ENCODE results near the gene UBL4A.

UBL4A gene

DNA sequence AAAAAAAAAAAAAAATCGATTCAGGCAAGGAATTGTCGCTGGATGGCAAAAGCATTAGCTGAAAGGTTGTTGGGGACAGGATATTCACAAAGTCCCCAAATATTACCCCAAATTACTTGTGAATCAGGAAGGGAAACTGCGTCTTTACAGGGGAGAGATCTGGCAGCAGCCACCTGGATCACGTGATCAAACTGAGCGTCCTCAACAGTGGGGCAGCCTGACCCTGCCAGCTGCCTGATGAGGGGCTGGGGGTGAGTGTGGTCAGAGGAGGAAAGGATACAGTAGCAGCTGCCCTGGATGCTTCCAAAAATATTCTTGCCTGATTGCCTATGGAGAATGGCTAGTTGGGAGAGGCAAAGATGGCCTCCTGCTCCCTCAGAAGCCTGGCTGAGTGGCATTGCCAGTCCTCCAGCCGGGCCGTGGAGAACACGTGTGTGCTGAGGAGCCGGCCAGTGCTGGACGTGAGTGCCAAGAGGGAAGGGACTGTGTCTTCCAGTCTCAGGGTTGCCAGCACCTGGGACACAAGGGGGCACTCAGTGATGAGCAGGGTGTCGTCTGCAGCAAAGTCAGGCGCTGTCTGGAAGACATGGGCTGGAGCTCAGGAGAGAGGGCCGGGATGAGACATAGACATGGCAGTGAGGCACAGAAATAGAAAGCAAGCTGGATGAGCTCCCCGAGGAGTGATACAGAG is 4.4 kb downstream of the UBL4A start:
- DNase-seq: no peak

DNA sequence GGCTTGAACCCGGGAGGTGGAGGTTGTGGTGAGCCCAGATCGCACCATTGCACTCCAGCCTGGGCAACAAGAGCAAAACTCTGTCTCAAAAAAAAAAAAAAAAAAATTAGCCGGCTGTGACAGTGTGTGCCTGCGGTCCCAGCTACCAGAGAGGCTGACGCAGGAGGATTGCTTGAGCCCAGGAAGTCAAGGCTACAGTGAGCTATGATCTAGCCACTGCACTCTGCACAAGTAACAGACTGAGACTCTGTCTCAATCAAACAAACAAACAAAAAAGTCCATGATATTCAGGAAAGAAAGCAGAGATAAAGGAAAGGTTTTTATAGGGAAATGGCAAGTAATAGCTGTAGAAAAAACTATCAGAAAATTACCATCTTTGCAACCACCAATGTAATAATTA is 5.2 kb downstream of the UBL4A start:
- no peak for DNase-seq

DNA sequence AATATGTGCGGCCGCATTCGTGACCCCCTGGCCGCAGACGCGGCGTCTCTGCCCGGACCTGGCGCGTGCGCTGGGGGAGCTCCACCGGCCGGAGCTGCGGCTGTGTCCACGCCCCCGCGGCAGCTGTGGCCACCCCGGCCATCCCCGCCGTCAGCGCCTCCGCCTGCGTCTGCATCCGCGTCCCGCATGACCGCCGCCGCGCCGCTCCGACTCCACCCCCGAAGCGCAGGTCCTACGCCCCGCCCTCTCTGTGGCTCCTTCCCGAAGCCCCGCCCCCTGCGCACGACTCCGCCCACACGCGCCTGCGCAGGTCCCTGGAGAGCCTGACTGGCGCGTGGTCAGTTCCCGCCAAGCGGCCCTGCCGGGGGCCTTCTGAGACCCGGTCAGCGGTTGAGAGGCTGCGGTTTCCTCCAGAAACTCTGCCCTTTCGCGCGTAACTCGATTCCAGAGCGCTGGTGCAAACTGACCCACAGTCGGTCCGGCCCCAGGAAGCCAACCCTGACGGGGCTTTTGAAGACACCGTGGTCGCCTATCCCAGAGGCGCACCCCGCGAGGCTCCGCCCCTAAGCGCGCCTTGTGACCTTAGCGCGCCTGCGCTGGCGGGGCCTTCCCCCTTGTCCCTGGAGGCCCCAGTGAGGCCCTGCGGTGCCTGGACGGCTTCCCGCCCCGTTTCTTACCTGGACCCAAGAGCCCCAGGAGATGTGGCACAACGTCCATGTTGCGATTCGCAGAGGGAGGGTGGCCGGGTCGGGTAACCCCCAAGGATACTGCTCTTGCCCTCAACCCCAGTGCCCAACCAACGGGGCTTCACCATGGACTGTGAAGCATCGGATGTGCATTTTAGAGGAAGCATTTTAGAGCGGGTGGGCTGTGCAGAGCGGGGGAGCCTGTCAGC is 7.4 kb downstream of the UBL4A start, which contains the start of gene LAGE3:
Gene LAGE3, minus strand, starts transcription at position 554 of the 895 bp plus-strand sequence. Its CDS starts 366 bp downstream, at position 188.
- DNase-seq: peak; percentile 92 to 95

DNA sequence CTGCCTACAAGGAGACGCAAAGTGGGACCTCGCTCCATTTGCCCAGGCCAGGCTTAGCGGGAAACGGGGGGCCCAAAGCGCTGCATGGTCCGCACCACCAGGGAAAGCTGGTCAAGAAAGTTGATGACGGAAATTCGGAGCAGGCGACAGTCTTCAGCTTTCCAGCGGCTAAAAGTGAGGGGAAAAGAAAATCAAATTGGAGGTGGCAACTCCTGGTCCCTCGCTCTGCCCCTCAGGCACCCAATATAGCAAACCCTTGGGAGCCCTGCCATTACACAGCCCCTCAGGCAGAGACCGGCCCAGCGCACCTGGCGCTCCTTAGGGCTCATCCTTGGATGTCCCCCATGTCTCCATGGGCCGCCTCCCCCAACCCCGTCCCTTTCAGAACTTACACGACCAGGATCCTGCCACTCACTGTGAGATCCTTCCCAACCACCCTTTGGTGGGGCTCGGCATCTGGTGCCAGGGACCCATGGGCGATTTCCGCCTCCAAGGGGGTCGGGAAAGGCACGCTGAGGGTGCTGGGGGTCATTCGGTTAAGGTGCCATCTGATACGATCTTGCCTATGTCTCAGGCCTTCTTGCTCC is 8.4 kb downstream of the UBL4A start:
- DNase-seq: no peak

DNA sequence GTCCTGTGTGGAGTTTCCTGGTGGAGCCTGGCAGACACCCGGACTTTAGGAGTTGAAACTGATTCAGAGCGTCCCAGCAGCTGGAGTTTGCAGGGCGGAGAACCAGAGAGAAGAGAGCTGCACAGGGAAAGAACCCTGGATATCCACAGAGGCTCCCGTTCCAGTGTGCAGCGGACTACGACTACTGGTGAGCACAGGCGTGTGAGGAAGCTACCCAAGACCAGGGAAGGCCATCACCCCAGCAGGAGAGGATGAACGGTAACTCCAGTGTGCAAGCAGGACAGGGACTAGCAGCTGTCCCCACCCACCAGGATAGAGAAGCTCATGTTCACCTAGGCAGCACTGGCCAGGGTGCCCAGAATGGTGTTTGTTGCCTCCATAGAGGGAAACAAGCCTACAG is 9.6 kb downstream of the UBL4A start:
- no peak for DNase-seq

DNA sequence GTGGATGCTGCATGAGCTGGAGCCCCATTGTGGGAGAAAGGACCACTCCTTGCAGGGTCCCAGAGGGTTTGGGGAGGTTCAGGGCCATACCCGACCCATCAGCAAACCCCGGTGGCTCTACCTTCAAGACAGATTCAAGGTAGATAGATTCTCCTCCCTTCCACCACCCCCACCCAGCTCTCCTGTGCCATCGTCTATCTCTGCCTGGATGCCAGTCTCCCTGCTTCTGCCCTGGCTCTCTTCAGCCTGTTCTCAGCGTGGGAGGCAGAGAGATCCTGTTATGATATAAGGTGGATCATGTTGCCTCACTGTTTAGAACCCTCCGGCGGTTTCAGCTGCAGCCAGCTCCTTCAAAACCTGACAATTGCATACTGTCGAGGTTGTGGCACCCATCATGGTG is 12.7 kb downstream of the UBL4A start:
- no peak for DNase-seq

DNA sequence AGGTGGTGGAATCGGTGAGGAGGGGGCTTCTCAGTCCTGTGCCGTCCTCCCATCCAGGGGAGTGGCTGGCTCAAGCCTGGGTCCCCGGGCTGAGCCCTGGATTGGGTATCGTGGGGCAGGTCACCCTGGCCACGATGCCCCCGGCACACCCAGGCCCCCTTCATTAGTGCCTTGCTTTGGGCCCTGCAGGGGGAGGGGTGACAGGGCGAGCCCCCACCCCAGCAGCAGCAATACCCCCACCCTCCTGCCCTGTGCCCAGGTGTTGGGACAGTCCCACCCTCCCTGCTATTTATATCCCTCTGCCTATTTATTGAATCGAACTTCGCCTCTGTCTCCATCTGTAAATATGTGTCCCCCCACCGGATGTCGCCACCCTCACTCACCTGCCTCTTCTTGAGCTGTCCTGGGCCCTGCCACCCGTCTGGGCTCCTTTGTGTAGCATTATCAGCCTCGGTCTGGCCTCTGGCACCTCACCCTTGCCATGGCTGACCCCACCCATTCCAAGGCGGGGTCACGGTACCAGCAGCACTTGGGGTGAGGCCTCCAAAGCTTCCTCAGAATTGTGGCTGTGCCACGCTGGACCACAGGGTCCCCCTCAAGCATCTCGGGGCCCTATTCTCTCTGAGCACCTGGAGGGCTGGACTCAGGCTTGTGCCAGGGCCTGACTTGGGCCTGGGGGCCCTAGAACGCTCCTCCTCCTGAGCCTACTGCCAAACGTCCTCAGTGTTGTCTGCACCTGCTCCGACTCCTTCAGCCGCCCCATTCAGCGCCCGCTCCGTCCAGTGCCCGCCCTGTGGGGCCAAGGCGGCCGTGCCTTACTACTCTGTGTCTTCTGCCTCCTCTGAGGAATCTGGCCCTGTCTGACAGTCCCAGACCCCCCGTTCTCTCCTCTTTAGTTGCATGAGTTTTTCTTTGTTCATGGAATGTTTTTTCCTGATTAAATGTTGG is 13.5 kb downstream of the UBL4A start:
- no peak for DNase-seq

DNA sequence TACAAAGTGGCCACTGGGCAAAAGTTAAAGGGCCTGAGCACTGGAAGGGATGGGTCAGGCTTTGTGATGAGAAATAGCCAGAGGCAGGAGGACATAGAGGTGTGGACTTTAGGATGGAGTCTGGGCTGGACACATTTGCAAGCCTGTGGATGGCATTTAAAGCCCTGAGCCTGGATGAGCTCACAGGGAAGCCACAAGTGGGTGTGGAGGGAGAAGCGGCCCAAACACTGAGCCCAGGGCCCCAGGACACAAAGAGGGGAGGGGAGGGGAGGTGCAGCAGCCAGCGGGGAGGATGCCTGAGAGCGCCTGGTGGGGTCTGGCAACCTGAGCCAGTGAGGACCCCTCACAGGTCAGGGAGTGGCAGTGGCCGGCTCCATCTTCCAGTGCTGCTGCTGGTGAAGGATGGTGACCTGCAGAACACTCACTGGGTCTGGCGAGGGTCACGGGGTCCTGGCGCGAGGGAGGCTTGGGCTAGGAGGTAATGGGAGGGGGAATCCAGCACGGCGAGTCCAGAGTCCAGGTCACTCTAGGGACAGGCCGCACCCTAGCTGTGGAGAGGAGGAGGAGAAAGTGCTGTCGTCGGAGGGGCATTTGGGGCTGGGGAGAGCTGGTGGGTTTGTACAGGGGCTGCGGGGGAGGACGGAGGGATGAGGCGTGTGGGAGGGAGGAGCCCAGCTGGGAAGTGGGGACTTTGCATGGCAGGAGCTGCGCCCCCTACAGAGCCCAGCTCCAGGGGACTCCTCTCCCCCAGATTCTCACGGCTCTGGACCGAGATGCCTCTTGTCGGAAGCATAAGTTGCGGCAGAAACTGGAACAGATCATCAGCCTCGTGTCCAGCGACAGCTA is 14.4 kb downstream of the UBL4A start:
- no peak for DNase-seq

DNA sequence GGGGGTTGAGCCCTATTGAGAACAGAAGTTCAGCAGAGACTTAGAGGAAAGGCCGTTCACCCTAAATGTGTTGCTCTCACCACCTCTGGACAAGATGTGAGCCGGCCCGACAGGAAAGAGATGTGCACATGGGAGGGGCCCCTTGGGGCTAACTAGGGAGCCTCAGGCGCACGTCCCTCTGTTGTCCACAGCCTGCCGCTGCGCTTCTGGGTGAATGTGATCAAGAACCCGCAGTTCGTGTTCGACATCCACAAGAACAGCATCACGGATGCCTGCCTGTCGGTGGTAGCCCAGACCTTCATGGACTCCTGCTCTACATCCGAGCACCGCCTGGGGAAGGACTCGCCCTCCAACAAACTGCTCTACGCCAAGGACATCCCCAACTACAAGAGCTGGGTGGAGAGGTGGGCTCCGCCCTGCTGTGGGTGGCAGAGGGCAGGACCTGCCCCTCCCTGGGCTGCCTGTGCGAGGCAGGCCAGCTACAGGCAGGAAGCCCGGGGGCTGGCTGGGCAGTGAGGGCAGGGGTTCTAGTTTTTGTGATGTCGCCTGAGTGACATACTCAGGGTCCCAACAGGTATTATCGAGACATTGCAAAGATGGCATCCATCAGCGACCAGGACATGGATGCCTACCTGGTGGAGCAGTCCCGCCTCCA is 15.4 kb downstream of the UBL4A start:
- no peak for DNase-seq

DNA sequence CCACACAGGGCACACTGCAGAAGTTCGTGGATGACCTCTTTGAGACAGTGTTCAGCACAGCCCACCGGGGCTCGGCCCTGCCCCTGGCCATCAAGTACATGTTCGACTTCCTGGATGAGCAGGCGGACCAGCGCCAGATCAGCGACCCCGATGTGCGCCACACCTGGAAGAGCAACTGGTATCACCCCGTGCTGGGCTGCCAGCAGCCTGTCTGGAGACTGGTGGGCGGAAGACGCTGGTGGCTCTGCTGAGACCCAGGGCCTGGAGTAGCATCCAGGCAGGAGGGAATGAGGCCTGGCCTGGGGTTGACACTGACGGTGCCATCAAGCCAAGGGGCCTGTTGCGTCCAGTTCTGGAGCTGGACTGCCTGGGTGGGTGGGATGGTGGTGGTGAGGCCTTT is 16.0 kb downstream of the UBL4A start:
- no peak for DNase-seq

DNA sequence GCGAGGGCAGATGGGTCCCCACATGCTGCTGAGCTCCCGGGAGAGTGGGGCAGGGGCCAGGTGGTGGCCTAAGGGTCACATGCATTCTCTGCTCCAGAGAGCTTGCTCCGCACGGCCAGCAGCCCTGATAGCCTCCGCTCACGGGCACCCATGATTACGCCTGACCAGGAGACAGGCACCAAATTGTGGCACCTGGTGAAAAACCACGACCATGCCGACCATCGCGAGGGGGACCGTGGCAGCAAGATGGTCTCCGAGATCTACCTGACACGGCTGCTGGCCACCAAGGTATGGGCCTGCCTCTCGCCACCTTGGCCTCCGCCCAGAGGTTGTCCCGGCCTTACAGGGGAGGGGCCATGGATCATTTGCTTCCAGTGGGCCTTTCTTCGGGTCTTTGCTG is 16.5 kb downstream of the UBL4A start:
- DNase-seq: no peak

DNA sequence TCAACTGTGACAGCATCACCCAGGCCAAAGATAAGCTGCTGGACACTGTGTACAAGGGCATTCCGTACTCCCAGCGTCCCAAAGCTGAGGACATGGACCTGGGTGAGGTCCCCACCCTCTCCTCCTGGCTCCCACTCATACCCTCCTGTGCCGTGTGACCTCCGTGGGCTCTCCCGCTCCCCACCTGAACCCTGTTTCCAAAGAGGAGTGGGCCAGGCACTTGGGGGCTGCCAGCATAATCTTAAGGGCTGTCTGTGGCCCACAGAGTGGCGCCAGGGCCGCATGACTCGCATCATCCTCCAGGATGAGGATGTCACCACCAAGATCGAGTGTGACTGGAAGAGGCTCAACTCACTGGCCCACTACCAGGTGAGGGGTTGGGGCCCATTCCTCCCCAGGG is 17.3 kb downstream of the UBL4A start:
- DNase-seq: no peak

DNA sequence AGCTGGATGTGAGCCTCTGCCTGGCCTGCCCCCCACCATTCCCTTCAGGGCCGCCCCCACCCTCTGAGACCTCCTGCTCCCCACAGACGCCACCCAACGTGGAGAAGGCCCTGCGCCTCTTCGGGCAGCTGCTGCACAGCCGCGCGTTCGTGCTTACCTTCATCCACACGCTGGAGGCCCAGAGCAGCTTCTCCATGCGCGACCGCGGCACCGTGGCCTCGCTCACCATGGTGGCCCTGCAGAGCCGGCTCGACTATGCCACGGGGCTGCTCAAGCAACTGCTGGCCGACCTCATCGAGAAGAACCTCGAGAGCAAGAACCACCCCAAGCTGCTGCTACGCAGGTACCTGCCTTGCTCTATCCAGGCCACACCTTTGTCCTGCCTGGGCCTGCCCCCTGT is 18.2 kb downstream of the UBL4A start:
- no peak for DNase-seq

DNA sequence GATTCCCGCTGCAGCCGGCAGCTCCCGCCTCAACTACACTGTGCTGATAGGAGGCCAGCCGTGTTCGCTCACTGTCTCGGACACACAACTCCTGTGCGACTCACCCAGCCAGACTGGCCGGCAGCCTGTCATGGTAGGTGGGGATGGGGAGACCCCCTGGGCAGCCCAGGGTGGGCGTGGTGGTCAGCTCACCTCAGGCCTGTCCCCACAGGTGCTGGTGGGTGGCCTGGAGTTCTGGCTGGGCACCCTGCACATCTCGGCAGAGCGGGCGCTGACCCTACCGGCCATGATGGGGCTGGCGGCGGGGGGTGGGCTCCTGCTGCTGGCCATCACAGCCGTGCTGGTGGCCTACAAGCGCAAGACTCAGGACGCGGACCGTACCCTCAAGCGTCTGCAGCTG is 18.9 kb downstream of the UBL4A start:
- DNase-seq: no peak

DNA sequence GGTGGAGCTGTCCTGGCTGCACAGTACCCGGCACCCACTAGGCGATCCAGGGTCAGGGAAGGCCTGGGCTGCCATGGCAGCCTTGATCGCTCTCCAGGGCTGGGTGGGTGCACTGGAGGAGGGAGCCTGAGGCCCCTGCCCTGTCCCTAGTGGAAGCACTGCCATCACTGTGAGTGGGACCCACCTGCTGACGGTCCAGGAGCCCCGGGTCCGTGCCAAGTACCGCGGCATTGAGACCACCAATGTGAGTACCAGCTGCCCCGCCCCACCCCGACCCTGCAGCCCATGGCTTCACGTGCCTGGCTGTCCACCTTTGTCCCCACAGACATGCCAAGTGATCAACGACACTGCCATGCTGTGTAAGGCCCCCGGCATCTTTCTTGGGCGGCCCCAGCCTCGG is 19.5 kb downstream of the UBL4A start:
- DNase-seq: no peak

DNA sequence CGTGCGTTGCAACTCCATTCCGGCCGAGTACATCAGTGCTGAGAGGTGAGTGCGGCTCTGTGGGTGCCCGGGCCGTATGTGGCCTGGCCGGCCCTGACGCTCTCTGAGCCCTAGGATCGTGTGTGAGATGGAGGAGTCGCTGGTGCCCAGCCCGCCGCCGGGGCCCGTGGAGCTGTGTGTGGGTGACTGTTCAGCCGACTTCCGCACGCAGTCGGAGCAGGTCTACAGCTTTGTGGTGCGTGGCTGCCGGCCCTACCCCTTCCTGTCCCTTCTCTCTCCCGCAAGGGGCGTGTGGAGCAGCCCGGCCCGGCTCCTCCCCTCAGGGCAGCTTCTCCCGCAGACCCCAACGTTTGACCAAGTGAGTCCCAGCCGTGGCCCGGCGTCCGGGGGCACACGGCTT is 20.4 kb downstream of the UBL4A start:
- DNase-seq: no peak

DNA sequence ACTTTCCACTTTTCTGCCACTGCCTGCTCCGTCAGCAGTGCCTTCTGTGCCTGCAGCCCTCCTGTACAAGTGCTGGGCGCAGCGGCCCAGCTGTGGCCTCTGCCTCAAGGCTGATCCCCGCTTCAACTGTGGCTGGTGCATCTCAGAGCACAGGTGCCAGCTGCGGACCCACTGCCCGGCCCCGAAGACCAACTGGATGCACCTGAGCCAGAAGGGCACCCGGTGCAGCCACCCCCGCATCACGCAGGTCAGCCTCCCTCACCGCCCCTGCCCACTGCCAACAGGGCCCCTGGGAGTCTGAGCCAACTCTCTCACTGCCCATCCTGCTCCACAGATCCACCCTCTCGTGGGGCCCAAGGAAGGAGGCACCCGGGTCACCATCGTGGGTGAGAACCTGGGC is 20.8 kb downstream of the UBL4A start:
- no peak for DNase-seq

DNA sequence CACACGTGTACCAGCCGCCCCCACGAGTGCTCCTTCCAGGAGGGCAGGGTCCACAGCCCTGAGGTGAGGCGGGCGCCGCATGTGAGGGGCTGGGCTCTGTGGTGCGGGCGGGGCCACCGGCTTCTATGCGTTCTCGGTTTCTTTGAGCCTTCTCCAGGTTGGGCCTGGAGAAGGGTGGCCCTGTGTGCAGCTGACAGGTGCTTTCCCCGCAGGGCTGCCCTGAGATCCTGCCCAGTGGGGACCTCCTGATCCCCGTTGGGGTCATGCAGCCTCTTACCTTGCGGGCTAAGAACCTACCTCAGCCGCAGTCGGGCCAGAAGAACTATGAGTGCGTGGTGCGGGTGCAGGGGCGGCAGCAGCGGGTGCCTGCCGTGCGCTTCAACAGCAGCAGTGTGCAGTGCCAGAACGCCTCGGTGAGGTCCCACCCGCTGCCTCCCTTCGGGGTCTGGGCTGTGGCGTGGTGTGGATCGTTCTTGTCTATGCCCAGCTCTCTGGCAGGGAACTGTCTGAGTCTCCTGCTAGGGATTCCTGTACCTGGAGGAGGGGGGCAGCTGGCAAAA is 21.5 kb downstream of the UBL4A start:
- no peak for DNase-seq

DNA sequence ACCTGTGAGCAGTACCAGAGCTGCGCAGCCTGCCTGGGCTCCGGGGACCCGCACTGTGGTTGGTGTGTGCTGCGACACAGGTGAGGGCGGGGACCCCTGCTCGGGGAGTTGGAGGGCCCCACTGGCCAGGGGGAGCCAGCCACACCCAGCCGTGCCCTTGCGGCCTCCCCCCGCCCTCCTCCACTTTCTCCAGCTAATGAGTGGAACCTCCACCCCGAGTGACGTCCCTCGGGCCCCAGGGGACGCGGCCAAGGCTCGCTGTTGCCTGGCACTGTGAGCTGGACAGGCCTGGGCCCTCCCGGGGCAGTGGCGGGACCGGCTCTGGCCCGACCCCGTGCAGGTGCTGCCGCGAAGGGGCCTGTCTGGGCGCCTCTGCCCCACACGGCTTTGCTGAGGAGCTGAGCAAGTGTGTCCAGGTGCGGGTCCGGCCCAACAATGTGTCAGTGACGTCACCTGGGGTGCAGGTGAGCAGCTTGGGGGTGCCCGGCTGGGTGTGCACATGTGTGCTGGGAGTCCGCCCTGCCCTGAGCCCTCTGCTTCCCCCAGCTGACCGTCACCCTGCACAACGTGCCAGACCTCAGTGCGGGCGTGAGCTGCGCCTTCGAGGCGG is 22.7 kb downstream of the UBL4A start:
- DNase-seq: no peak

DNA sequence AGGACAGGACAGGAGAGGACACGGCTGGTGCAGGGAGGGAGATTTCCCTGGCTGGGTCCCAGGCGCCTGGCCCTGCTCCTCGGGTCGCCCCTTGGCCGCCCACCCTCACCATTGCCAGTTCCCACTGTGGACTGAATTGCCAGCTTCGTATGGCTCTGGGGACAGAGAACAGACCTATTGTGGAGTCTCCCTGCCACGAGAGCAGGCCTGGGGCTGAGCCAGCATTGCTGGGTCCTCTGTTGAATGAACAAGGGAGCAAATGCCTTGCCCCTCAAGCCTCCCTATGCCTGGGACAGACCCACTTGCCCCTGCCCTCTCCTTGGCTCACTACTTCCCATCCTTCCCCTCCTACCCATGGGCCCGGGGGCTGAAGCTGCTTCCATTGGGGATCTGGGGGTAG is 24.0 kb downstream of the UBL4A start:
- no peak for DNase-seq

DNA sequence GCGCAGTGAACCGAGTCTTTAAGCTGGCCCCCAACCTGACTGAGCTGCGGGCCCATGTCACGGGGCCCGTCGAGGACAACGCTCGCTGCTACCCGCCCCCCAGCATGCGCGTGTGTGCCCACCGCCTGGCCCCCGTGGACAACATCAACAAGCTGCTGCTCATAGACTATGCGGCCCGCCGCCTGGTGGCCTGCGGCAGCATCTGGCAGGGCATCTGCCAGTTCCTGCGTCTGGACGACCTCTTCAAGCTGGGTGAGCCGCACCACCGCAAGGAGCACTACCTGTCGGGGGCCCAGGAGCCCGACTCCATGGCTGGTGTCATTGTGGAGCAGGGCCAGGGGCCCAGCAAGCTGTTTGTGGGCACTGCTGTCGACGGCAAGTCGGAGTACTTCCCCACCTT is 26.1 kb downstream of the UBL4A start:
- no peak for DNase-seq

Measured in stimulated activated CD4-positive, alpha-beta T cell treated with anti-CD3 and anti-CD28 coated beads, Interleukin-2, amount 100 ng/mL, for 48 hours (primary cell).